ENCODE results near the gene ARHGAP22. TPM values are rescaled to one million over a fixed set of nuclear protein-coding genes. Genes with fewer than 3 reads are reported as not detected.

The ARHGAP22 gene
- total and polyA plus RNA-seq, 2 of the 4 experiments (the other 2 are of a cell fraction) = 28.3 to 30.2 TPM

DNA sequence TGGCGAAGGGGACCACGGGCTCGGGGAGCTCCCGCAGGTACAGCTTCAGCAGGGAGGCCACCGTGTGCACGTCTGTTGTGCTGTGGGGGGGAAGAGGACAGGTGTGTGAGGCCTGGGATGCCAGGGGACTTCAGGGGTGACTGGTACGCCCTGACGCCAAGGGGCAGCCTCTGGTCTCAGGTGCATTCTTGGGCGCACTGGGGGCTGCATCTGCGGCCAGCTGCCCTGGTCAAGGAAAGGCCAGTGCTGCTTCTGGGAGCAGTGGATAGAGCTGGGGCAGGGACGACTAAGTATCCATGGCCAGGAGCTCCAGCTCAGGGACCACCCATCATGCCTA is 149.8 kb downstream of the ARHGAP22 start:
- Histone ChIP-seq H4K5ac (ENCODE audit: low read depth, low read length) (no peak overlapping the region), H4K20me1 (ENCODE audit: insufficient read depth, low read length) (peaks cover 12% of the 10 kb centered on the region; the same call in 1 of the 2 replicates), H3K18ac (ENCODE audit: low read depth, low read length) (no peak overlapping the region), H3K56ac (ENCODE audit: extremely low read depth, insufficient read depth, low read length) (no peak overlapping the region), H3K79me1 (ENCODE audit: low read depth in 1 of 2, low read length in 2 of 2) (peaks cover 4 to 68% of the 10 kb centered on the region in 2 experiments; a peak in 2 of 4 replicates), H3K9me1 (ENCODE audit: insufficient read depth, low read length) (peaks cover 6% of the 10 kb centered on the region; the same call in 1 of the 2 replicates), H2BK120ac (ENCODE audit: low read depth, low read length) (no peak overlapping the region), H3K27ac (ENCODE audit: insufficient read depth, low read length) (no peak overlapping the region), H3K23ac (ENCODE audit: low read depth, low read length) (no peak overlapping the region), H4K91ac (ENCODE audit: insufficient read depth, low read depth, low read length) (no peak overlapping the region), H2AK9ac (replicated peaks; ENCODE audit: low read depth, low read length, poor library complexity) (no peak overlapping the region), H3K4me2 (ENCODE audit: low read depth, low read length) (no peak overlapping the region), H2BK20ac (ENCODE audit: low read depth, low read length) (no peak overlapping the region), H2AFZ (replicated peaks; ENCODE audit: low read length, poor library complexity) (no peak overlapping the region), H3K36me3 (ENCODE audit: control insufficient read depth, insufficient read depth, low read length) (peaks cover 8% of the 10 kb centered on the region; the same call in 1 of the 2 replicates), H3K9me3 (ENCODE audit: control insufficient read depth, insufficient read depth, low read length) (no peaks in the 10 kb centered on the region), H3K4me3 (ENCODE audit: insufficient read depth, low read depth, low read length) (no peak overlapping the region), H3K4me1 (ENCODE audit: control insufficient read depth, insufficient read depth, low read length) (peaks cover 10% of the 10 kb centered on the region), H3K14ac (replicated peaks; ENCODE audit: low read depth, low read length) (no peak overlapping the region), H3K27me3 (ENCODE audit: control insufficient read depth, insufficient read depth, low read length) (no peaks in the 10 kb centered on the region), H2BK15ac (ENCODE audit: low read depth, low read length) (no peak overlapping the region), H3K4ac (ENCODE audit: low read depth, low read length) (no peak overlapping the region), H3K9ac (ENCODE audit: low read depth, low read length) (no peak overlapping the region), H2BK5ac (ENCODE audit: low read depth, low read length, poor library complexity, severe bottlenecking) (no peak overlapping the region), H4K8ac (ENCODE audit: low read depth in 2 of 2, low read length in 2 of 2) (no peak overlapping the region), H2AK5ac (ENCODE audit: low read depth, low read length) (no peak overlapping the region)
- ChIA-PET CTCF (no interaction called here), POLR2A (ENCODE audit: unreplicated experiment) (no interaction called here)
- intact Hi-C loops (cut with micrococcal nuclease) = no loop called here
- 98% methylated on average over 8 of the region's 11 CpGs; no CpG with 5 or more reads in 1 of the 2 experiments for whole genome bisulfite sequencing, 2 experiments (ENCODE audit: extremely low coverage in 2 of 2, insufficient read length in 1 of 2)
- dilution Hi-C loops (cut with HindIII; ENCODE audit: low sequenced_read_pairs, unreplicated experiment) = no loop called here
- in situ Hi-C loops (cut with MboI; ENCODE audit: low sequenced_read_pairs) = no loop called here
- DNase-seq = no peak
- ATAC-seq (ENCODE audit: low read depth) = no peak
- no TSS peak for BruUV-seq (replicated peaks)
- no peak for TF ChIP-seq FOS (IDR thresholded peaks at IDR 0.05; ENCODE audit: low read depth, low read length)
- TF ChIP-seq MXI1 (IDR thresholded peaks at IDR 0.05; ENCODE audit: borderline replicate concordance, low read depth, low read length) = no peak
- no peak for TF ChIP-seq RFX5 (IDR thresholded peaks at IDR 0.05; ENCODE audit: low read depth, low read length)
- TF ChIP-seq NFE2L2 (IDR thresholded peaks at IDR 0.05; ENCODE audit: low read depth, low read length) = no peak
- TF ChIP-seq CHD1 (IDR thresholded peaks at IDR 0.05; ENCODE audit: low read depth, low read length) = no peak
- TF ChIP-seq POLR2A (IDR thresholded peaks at IDR 0.05; ENCODE audit: low read depth, low read length) = no peak
- no peak for TF ChIP-seq MAFK (IDR thresholded peaks at IDR 0.05; ENCODE audit: low read depth, low read length)
- TF ChIP-seq, protein P1, sequence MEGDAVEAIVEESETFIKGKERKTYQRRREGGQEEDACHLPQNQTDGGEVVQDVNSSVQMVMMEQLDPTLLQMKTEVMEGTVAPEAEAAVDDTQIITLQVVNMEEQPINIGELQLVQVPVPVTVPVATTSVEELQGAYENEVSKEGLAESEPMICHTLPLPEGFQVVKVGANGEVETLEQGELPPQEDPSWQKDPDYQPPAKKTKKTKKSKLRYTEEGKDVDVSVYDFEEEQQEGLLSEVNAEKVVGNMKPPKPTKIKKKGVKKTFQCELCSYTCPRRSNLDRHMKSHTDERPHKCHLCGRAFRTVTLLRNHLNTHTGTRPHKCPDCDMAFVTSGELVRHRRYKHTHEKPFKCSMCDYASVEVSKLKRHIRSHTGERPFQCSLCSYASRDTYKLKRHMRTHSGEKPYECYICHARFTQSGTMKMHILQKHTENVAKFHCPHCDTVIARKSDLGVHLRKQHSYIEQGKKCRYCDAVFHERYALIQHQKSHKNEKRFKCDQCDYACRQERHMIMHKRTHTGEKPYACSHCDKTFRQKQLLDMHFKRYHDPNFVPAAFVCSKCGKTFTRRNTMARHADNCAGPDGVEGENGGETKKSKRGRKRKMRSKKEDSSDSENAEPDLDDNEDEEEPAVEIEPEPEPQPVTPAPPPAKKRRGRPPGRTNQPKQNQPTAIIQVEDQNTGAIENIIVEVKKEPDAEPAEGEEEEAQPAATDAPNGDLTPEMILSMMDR (conservative IDR thresholded peaks at IDR 0.05; ENCODE audit: low read depth, low read length) = no peak
- no peak for TF ChIP-seq BHLHE40 (IDR thresholded peaks at IDR 0.05; ENCODE audit: low read depth, low read length)

All from IMR-90 (cell line).